NCI-H1105 (cell line): ENCODE measurements around the gene TEX19.
"Not testable (repeated sequence)": the region's sequence is repeated elsewhere in the genome, so short reads cannot be mapped to it uniquely, and the experiment has no call there.

Experiments used
- DNase-seq: peaks from one replicate; lab custom pipeline; 2025; lab: John Stamatoyannopoulos, UW

TEX19 gene

GRCh38 chr17:82356845-82357355, 2.1 kb upstream of the TEX19 start:
- no peak for DNase-seq

DNA sequence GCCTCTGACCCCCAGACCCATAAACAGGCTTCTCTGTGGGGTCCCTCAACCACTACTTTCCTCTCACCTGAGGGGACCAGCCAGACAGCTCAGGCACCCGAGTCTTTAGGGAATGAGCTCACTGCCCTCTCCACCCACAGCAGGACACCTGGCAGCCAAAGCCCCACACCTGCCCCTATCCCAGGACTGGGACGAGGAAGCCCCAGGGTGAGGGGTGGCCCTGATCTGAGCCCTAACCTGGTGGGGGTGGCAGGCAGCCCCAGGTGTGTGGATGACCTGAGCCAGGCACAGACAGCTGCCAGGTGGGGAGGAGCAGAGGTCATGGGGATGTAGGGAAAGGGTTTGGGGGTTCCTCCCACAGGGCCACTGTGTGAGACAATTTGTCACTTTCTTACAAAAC, 1.7 kb upstream of the TEX19 start:
- no peak for DNase-seq

DNA sequence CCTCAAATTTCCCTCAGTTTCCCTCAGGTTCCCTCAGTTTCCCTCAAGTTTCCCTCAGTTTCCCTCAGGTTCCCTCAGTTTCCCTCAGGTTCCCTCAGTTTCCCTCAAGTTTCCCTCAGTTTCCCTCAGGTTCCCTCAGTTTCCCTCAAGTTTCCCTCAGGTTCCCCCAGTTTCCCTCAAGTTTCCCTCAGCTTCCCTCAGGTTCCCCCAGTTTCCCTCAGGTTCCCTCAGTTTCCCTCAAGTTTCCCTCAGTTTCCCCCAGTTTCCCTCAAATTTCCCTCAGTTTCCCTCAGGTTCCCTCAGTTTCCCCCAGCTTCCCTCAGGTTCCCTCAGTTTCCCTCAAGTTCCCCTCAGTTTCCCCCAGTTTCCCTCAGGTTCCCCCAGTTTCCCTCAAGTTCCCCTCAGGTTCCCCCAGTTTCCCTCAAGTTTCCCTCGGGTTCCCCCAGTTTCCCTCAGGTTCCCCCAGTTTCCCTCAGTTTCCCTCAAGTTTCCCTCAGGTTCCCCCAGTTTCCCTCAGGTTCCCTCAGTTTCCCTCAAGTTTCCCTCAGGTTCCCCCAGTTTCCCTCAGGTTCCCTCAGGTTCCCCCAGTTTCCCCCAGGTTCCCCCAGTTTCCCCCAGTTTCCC, 516 bp downstream of the TEX19 start:
- not testable (repeated sequence) for DNase-seq

DNA sequence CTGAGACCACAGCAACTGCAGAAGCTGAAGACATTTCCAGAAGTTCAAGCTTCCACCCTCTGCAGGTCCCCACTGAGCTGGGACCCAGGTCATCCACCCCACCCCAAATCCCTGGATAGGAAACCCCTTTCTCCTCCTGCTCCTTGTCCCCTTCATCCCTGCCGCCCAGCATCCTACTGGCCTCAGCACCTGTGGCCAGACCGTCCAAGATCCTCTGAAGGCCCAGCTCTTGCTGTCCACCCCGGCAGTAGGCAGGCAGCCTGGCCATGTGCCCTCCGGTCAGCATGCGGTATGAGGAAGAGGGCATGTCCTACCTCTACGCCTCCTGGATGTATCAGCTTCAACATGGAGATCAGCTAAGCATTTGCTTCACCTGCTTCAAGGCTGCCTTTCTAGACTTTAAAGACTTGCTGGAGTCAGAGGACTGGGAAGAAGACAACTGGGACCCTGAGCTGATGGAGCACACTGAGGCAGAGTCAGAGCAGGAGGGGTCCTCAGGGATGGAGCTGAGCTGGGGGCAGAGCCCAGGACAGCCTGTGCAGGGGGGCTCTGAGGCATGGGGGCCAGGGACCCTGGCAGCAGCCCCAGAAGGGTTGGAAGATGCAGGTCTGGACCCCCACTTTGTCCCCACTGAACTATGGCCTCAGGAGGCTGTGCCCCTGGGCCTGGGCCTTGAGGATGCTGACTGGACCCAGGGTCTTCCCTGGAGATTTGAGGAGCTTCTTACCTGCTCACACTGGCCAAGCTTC, 3.0 kb downstream of the TEX19 start:
- no peak for DNase-seq

DNA sequence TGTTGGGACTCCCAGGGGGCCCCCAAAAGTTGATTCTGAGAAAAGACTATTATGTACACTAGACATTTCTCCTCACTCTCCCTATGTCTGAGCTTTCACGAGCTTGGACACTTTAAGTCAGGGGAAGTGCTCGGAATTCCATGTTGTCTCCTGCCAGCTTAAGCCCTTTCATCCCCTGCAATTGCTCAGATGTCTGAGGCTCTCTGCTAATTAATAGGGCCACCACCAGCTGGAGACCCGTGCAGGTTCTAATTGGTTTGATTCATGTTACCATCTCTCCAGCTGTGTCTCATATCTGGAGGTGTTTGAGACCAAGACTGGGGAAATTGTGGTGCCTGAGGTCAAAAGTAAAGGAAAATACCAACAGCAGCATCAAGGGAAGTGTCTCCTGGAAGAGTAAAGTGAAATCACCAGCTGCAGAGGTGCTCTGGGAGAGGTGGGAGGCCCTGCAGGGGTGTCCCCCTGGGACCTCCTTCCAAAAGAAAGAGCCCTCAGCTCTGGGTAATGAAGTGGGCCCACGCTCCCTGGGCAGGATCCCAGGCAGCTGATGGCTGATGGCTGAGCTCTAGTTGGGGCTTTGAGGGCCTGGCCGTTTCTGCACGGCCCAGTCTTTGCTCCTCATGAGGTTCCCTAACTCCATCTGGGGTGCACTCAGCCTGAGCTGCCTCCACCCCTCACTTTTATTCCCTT, 6.7 kb downstream of the TEX19 start:
- no peak for DNase-seq

GRCh38 chr17:82366749-82367148, 7.7 kb downstream of the TEX19 start:
- DNase-seq, result no peak

DNA sequence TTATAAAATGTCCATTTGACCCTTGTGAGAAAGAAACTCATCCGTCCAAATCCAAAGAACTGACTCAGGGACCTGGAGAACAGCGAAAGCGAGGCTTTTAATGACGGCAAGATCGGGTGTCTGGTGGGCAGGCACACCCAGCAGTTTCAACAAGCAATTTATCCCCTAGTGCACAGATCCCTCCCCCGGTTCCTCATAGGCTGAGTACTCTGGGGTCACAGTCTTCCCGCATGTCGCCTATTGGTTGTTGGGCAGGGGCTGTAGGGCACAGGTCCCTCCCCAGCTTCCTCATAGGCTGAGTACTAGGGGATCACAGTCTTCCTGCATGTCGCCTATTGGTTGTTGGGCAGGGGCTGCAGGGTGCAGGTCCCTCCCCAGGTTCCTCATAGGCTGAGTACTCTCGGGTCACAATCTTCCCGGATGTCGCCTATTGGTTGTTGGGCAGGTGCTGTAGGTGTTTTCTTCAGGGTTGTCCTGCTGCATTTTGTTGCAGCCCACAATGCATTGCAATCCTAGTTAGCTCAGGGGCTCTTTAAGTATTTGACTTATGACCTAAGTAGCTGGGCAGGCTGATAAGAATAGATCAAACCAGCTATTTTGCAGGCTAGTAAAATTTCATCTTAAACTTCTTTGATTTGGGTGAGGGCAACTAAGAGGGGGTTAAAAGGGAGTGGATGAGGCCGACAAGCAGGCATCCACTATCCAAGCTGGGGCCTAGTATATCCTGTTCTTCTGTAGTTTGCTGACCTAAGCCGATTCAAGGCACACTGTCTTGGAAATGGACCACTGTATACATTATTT, 8.9 kb downstream of the TEX19 start:
- DNase-seq, result no peak

GRCh38 chr17:82369211-82369610, 10.2 kb downstream of the TEX19 start:
- no peak for DNase-seq

GRCh38 chr17:82370471-82371332, 11.7 kb downstream of the TEX19 start:
- DNase-seq, result no peak

GRCh38 chr17:82371333-82372248, 12.5 kb downstream of the TEX19 start, which contains the start of gene UTS2R:
Gene UTS2R (plus strand): TSS chr17:82371765. CDS start chr17:82374325, 2,560 bp downstream.
- no peak for DNase-seq

DNA sequence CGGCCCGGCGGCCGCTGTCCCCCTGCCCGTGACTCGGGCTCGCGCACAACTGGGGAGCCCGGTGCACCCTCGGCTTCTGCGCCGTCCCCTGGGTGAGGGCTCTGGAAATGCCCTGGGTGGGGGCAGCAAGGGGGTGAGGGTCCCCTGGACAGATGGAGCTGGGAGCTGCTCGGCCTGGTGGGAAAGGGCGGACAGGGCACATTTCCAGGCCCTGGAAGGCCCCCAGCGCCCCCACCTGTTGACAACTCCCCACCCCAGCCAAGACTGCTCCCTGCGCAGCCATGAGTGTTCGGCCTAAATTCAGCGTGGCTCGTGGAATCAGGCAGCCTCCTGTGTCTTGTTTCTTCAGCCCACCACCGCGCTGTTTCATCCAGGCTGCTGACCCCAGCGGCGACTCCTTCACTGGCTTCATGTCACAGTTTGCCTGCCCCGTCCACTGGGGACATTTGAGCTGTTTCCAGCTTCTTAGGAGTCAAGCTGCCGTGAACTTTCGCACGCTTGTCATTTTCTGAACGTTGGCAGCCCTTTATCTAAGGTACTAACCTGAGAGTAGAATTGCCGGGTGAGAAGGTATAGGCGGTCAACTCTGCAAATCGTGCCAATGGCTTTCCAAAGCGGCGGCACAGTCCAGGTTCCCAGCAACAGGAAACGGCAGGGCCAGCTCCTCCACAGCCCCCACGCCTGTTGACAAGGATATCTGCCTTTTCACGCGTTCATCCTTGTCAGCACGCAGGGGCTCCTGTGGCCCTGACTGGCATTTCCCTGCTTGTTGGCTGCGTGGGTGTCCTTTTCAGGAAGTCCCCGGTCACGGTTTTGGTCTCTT, 13.4 kb downstream of the TEX19 start:
- DNase-seq, result no peak

- not testable (repeated sequence) for DNase-seq
Measured at GRCh38 chr17:82373072-82373452, 14.0 kb downstream of the TEX19 start.

GRCh38 chr17:82373731-82374625, 14.9 kb downstream of the TEX19 start:
- no peak for DNase-seq

GRCh38 chr17:82374626-82375331, 15.7 kb downstream of the TEX19 start:
- DNase-seq, result no peak

DNA sequence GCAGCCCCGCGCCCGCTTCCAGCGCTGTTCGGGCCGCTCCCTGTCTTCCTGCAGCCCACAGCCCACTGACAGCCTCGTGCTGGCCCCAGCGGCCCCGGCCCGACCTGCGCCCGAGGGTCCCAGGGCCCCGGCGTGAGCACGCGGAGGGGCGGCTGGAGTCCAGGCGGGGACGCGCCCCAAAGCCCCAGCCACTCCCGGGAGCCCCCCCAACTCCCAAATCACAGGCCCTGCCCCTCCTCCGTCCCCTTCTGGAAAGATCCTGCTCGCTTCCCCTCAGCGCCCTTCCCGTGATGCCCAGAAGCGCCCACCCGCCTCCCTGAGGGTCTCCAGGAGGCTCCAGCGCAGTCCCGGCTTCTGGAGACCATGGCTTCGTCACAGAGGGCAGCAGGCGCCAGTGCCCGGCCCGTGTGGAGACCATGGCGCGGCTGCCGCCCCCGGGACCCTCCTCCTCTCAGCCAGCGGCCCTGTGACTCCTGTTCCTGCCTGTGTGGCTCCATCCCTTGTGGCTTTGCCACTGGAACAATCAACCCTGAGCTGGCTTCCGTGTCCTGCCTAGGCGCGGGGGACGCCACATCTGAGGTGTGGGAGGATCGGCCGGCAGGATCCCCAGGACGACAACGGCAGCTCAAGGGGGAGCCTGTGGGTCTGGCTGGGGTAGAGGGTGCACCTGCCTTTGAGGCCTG, 16.5 kb downstream of the TEX19 start:
- no peak for DNase-seq

DNA sequence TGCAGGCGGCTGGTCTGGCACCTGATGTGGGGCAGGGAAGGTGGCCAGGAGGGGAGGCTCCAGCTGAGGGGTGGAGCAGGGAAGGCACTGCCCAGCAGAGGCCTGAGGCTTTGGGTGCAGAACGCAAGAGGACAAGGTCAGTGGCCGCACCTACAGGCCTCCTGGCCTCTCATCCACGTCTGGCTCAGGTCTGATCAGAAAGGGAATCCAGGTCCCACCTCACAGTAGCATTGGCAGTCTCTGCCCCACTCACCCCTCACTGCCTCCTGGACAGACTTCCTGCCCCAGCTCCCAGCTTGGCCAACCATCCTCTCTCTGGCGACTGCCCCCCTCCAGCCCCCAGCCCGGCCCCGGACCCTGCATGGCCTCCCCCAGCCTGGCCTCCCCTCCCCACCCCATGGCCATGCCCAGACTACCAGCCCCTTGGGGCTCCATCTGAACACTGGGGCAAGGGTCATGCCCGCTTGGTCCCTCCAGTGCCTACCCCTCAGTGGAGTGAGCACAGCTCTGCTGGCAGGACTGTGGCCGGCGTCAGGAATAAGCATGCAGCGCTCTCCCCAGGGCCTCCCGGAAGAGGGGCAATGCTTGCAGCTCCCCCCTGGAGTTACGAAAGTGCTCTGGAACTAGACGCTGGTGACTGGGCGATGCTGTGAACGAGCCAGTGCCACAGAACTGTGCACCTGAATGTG, 17.1 kb downstream of the TEX19 start:
- DNase-seq, result no peak
